ENCODE data around the gene P2RY2. TPM values are rescaled to one million over a fixed set of nuclear protein-coding genes. Genes with fewer than 3 reads are reported as not detected.
A peak's percentile ranks its signal among the peaks of the same experiment; 100 is the strongest.

P2RY2 gene
- total and polyA plus RNA-seq, 3 experiments from 2014 or later: not detected

- POLR2A ChIA-PET: no interaction called here
- DNase-seq: no peak
- Histone ChIP-seq H3K4me1 (ENCODE audit: insufficient read depth, low read length) (no peaks in the 10 kb centered on the region), H3K4me3 (ENCODE audit: low read length) (no peak overlapping the region), H3K9me3 (ENCODE audit: low read length) (no peaks in the 10 kb centered on the region), H3K27ac (ENCODE audit: low read depth, low read length) (no peak overlapping the region), H3K36me3 (ENCODE audit: insufficient read depth, low read length) (no peaks in the 10 kb centered on the region), H3K27me3 (ENCODE audit: insufficient read depth, low read length, poor library complexity, severe bottlenecking) (no peaks in the 10 kb centered on the region)
- no peaks in the 10 kb centered on the region for H3K9me3 Mint-ChIP-seq
- H3K4me3 Mint-ChIP-seq: peak overlapping the region in 1 of 7 donors; percentile 20
- CTCF ChIA-PET: no interaction called here
- H3K4me1 Mint-ChIP-seq: peaks cover 0 to 3% (median 0%) of the 10 kb centered on the region in 3 donors
- H3K27me3 Mint-ChIP-seq: no peaks in the 10 kb centered on the region
- H3K36me3 Mint-ChIP-seq: no peaks in the 10 kb centered on the region
- H3K27ac Mint-ChIP-seq: peak overlapping the region in 4 of 8 donors; percentile 1 to 48 (median 32)
These were observed 30.6 kb downstream of the P2RY2 start for GRCh38 chr11:73248526-73249185.

DNA sequence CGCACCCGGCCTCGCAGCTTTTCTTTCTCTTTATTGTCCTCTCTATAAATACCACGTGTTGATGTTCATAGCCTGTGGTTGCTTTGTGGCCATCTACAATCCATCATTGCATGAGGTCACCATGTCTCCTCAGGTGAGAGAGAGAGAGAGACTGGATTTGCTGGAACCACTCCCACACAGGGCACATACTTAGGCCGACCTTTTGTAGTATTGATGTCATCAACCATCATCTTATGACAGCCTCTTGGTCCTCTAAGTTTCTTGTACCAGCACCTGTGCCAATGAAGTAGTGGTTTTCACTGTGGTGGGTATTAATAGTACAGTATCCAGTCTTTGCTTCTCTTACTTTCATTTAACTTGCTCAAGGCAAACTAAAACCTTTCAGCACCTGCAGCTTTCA lies 31.2 kb downstream of the P2RY2 start:
- no peak for DNase-seq
- no peaks in the 10 kb centered on the region for H3K36me3 Mint-ChIP-seq
- Histone ChIP-seq H3K9me3 (ENCODE audit: low read length) (no peaks in the 10 kb centered on the region), H3K4me1 (ENCODE audit: insufficient read depth, low read length) (no peaks in the 10 kb centered on the region), H3K36me3 (ENCODE audit: insufficient read depth, low read length) (no peaks in the 10 kb centered on the region), H3K27me3 (ENCODE audit: insufficient read depth, low read length, poor library complexity, severe bottlenecking) (no peaks in the 10 kb centered on the region), H3K27ac (ENCODE audit: low read depth, low read length) (no peak overlapping the region), H3K4me3 (ENCODE audit: low read length) (no peak overlapping the region)
- peaks cover 0 to 3% (median 0%) of the 10 kb centered on the region in 3 donors for H3K4me1 Mint-ChIP-seq
- H3K27me3 Mint-ChIP-seq: no peaks in the 10 kb centered on the region
- peak overlapping the region in 1 of 8 donors; percentile 19 for H3K27ac Mint-ChIP-seq
- POLR2A ChIA-PET: no interaction called here
- H3K4me3 Mint-ChIP-seq: peak overlapping the region in 1 of 7 donors; percentile 20
- CTCF ChIA-PET: no interaction called here
- no peaks in the 10 kb centered on the region for H3K9me3 Mint-ChIP-seq

- DNase-seq: no peak
- Mint-ChIP-seq H3K27ac (peak overlapping the region in 1 of 8 donors; percentile 19), H3K36me3 (no peaks in the 10 kb centered on the region)
These were observed 32.0 kb downstream of the P2RY2 start for GRCh38 chr11:73249853-73250783.

DNA sequence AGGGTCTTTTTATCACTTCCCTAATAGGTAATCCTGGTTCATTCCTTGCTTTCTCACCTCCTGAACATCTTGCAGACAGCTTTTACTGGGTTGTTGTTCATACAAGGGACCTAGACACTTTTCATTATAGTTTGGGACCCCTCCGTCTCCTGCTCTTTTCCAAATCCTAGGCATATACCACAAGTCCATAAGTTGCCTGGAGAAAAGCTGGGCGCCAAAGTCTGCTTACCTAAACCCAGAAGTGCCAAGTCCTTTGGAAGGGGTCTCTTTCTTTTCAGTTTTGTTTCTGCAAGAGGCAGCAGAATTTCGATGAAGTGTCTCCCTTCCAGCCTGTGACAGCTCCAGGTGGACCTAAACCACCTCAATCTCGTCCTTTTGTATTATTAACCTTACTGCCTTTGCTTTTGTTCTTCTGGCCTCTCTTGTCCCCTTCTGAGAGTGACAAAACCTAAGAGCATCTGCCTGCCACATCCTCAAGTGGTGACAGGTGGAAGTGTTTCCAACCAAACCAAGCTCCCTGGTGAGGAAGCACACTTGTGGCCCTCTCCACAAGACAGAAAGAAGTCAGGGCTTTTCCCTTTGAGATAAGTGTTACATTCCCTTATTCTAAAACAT lies 34.6 kb downstream of the P2RY2 start:
- Histone ChIP-seq H3K4me3 (ENCODE audit: low read length) (no peak overlapping the region), H3K9me3 (ENCODE audit: low read length) (no peaks in the 10 kb centered on the region), H3K4me1 (ENCODE audit: insufficient read depth, low read length) (no peaks in the 10 kb centered on the region), H3K27ac (ENCODE audit: low read depth, low read length) (no peak overlapping the region), H3K27me3 (ENCODE audit: insufficient read depth, low read length, poor library complexity, severe bottlenecking) (no peaks in the 10 kb centered on the region), H3K36me3 (ENCODE audit: insufficient read depth, low read length) (no peaks in the 10 kb centered on the region)
- Mint-ChIP-seq H3K9me3 (no peaks in the 10 kb centered on the region), H3K27me3 (no peaks in the 10 kb centered on the region), H3K4me1 (no peaks in the 10 kb centered on the region), H3K27ac (peak overlapping the region in 1 of 8 donors; percentile 47), H3K36me3 (no peaks in the 10 kb centered on the region), H3K4me3 (no peak overlapping the region)
- DNase-seq: peak in 1 of 5 donors; percentile 18
- ChIA-PET POLR2A (no interaction called here), CTCF (no interaction called here)

More at GRCh38 chr11:73249853-73250783, 32.0 kb downstream of the P2RY2 start:
- no peaks in the 10 kb centered on the region for H3K4me1 ChIP-seq (ENCODE audit: insufficient read depth, low read length)
- H3K27me3 ChIP-seq (ENCODE audit: insufficient read depth, low read length, poor library complexity, severe bottlenecking): no peaks in the 10 kb centered on the region
- Mint-ChIP-seq H3K9me3 (no peaks in the 10 kb centered on the region), H3K4me1 (peaks cover 0 to 3% (median 0%) of the 10 kb centered on the region in 3 donors), H3K4me3 (no peak overlapping the region), H3K27me3 (no peaks in the 10 kb centered on the region)
- H3K36me3 ChIP-seq (ENCODE audit: insufficient read depth, low read length): no peaks in the 10 kb centered on the region
- H3K27ac ChIP-seq (ENCODE audit: low read depth, low read length): no peak overlapping the region
- H3K4me3 ChIP-seq (ENCODE audit: low read length): no peak overlapping the region
- POLR2A ChIA-PET: no interaction called here
- CTCF ChIA-PET: no interaction called here
- H3K9me3 ChIP-seq (ENCODE audit: low read length): no peaks in the 10 kb centered on the region

DNA sequence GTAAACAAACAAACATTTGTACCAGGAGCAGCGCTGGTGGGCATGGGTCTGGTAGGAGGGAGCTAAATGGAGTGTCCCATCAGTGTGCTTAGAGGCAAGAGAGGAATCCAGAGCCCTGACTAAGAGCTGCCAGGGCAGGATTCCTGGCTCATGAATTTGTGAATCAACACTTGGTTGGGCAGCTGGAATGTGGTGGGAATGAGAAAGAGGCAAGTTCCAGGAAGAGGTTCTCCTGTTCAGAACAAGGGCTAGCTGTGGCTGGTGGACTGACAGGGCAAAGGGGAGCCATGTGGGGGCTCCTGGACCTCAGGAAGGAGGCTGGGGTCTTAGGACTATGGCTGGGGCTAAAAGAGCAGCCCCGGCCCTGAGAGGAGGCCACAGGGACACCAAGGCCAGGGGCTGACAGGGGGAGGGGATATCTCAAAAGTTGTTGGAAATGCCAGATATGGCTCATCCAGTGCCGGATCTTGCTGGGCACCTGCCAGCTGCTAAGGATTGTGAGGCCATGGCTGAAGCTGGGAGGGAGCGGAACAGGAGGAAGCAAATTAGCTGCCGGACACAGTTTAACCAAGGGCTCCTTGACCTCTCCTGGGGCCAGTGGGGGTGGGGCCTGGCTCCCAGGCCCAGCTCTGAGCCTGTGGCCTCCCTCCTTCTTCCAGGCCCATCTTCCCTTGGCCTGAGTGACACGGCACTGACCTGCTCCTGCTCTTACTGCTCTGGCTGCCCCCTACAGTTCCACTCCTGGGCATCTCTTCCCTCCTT lies 39.4 kb downstream of the P2RY2 start:
- no peaks in the 10 kb centered on the region for H3K27me3 ChIP-seq (ENCODE audit: insufficient read depth, low read length, poor library complexity, severe bottlenecking)
- H3K36me3 ChIP-seq (ENCODE audit: insufficient read depth, low read length): no peaks in the 10 kb centered on the region

DNA sequence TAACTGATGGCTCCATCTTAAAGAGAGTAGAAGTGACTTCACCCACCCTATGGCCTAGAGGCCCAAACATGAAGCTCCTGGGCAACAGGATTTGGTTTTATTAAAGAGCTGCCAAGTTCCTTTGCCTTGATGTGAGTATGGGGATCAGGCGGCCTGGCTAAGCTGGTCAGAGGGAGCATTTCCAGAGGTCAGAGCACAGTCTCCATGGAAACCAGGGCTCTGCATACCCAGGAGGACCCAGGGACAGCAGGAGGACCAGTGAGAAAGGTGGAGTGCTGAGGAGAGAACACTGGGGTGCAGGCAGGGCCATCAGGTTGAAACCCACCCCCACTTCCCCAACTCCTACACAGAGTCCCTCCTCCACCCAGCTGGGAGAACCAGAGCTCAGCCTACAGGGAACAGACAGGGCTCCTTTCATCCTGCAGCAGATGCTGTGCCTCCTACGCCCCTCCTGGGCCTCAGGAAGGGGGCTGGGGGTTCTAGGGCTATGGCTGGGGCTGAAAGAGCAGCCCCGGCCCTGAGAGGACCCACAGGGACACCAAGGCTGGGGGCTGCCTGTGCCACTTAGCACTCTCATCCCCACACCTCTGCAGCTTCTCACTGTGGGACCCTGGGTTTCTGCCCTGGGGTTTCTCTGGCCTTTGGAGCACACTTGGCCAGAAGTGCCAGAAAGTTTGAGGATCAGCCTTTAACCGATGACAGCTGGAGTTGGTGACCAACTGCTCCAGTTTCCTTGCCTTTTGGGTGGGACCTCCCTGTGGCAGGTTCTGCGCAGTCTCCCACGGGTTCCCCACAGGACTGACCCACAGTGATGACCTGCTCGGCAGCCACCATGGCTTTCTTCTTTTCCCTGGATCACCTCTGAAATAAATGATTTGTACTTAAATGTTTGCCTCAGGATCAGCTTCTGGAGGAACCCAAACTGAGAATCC lies 40.3 kb downstream of the P2RY2 start:
- H3K9me3 Mint-ChIP-seq: no peaks in the 10 kb centered on the region
- Histone ChIP-seq H3K4me3 (ENCODE audit: low read length) (no peak overlapping the region), H3K27me3 (ENCODE audit: insufficient read depth, low read length, poor library complexity, severe bottlenecking) (peaks cover 5% of the 10 kb centered on the region), H3K9me3 (ENCODE audit: low read length) (no peaks in the 10 kb centered on the region), H3K27ac (ENCODE audit: low read depth, low read length) (no peak overlapping the region), H3K4me1 (ENCODE audit: insufficient read depth, low read length) (no peaks in the 10 kb centered on the region), H3K36me3 (ENCODE audit: insufficient read depth, low read length) (no peaks in the 10 kb centered on the region)
- ChIA-PET POLR2A (no interaction called here), CTCF (interaction anchor here (0.8 to 1.6 kb wide), 2 partner anchors 22 to 25 kb away, joined by 3 to 4 read pairs; no protein-coding TSS in a partner anchor)
- H3K27ac Mint-ChIP-seq: peak overlapping the region in 1 of 8 donors; percentile 70
- H3K4me3 Mint-ChIP-seq: no peak overlapping the region
- H3K27me3 Mint-ChIP-seq: peaks cover 10 to 23% of the 10 kb centered on the region in 2 donors
- DNase-seq: no peak
- no peaks in the 10 kb centered on the region for H3K36me3 Mint-ChIP-seq
- H3K4me1 Mint-ChIP-seq: no peaks in the 10 kb centered on the region

More for the DNA sequence above, 39.4 kb downstream of the P2RY2 start:
- Mint-ChIP-seq H3K27me3 (peaks cover 4 to 15% of the 10 kb centered on the region in 2 donors), H3K4me1 (no peaks in the 10 kb centered on the region), H3K36me3 (no peaks in the 10 kb centered on the region), H3K9me3 (no peaks in the 10 kb centered on the region), H3K27ac (no peak overlapping the region), H3K4me3 (no peak overlapping the region)
- CTCF ChIA-PET: interaction anchor here (1.6 kb wide), 1 partner anchor 21 kb away, joined by 4 read pairs; no protein-coding TSS in a partner anchor
- no peaks in the 10 kb centered on the region for H3K4me1 ChIP-seq (ENCODE audit: insufficient read depth, low read length)
- H3K9me3 ChIP-seq (ENCODE audit: low read length): no peaks in the 10 kb centered on the region
- DNase-seq: no peak
- POLR2A ChIA-PET: no interaction called here
- H3K27ac ChIP-seq (ENCODE audit: low read depth, low read length): no peak overlapping the region
- H3K4me3 ChIP-seq (ENCODE audit: low read length): no peak overlapping the region

All from CD8-positive, alpha-beta memory T cell (primary cell).